SK-N-MC (cell line): ENCODE measurements around the gene VSNL1.

Experiments used
- DNase-seq: peaks from one replicate; pipeline ENCODE4 v3.0.0-alpha.2; 2011; ENCODE audit warnings: low read depth, low spot score
- H3K27ac ChIP-seq: fragments of 200-600 bp; sonication (generic); 2 replicates; pipeline ENCODE4 v1.5.1; 2016; ENCODE audit warnings: mixed run types
- H3K36me3 ChIP-seq: fragments of 200-600 bp; sonication (generic); 2 replicates; pipeline ENCODE4 v1.6.1; 2017; ENCODE audit warnings: antibody characterized with exemption, low read length, mixed read lengths; ENCODE audit not compliant: insufficient read depth
- H3K4me3 ChIP-seq: fragments of 200-600 bp; sonication (generic); 2 replicates; pipeline ENCODE4 v1.5.1; 2016
- H3K9ac ChIP-seq: fragments of 200-600 bp; sonication (generic); 2 replicates; pipeline ENCODE4 v1.8.0; 2017; ENCODE audit warnings: mixed run types, mixed read lengths; ENCODE audit not compliant: insufficient read length
- H3K9me3 ChIP-seq: fragments of 200-600 bp; sonication (generic); 2 replicates; pipeline ENCODE4 v1.6.1; 2017; ENCODE audit warnings: low read depth, mild to moderate bottlenecking, antibody characterized with exemption, low read length, moderate library complexity, mixed read lengths
- EZH2 ChIP-seq: fragments of 200-600 bp; sonication (generic); IDR thresholded peaks from one replicate; pipeline ENCODE4 v1.6.1; 2017; ENCODE audit warnings: antibody characterized with exemption
- FOXP2 ChIP-seq: optimal IDR thresholded peaks from 2 replicates; pipeline ENCODE3; 2011; ENCODE audit warnings: mild to moderate bottlenecking, moderate library complexity; ENCODE audit not compliant: insufficient read depth; ENCODE audit errors: extremely low read length, control extremely low read depth
- POLR2AphosphoS5 ChIP-seq: IDR thresholded peaks from 2 replicates; pipeline ENCODE4 v1.6.1; 2012; ENCODE audit warnings: mild to moderate bottlenecking, low read depth, low read length, borderline replicate concordance

Gene VSNL1

DNA sequence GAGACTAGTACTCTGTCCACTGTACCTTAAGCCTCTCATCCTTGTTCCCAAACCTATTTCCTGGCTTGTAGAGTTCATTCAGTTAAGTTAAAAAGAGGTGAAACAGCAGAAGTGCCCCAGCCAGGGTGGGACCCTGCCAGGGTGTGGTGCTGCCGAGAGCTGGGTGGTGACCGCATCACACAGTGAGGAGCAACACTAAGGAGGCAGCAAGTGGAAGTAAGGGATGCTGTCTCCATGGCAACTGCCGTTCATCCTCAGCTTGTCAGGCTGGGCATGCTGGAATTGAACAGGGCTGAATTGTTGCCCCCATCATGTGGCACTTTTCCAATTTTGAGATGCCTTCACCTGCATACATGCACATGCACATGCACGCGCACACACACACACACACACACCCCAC is 77.0 kb downstream of the VSNL1 start:
- no peak overlapping the region for H3K4me3 ChIP-seq
- H3K9ac ChIP-seq: no peak overlapping the region
- TF ChIP-seq FOXP2: no peak
- TF ChIP-seq POLR2AphosphoS5: no peak
- no peak for TF ChIP-seq EZH2
- no peak for DNase-seq
- no peak overlapping the region for H3K27ac ChIP-seq
- no peaks in the 10 kb centered on the region for H3K9me3 ChIP-seq
- no peaks in the 10 kb centered on the region for H3K36me3 ChIP-seq

DNA sequence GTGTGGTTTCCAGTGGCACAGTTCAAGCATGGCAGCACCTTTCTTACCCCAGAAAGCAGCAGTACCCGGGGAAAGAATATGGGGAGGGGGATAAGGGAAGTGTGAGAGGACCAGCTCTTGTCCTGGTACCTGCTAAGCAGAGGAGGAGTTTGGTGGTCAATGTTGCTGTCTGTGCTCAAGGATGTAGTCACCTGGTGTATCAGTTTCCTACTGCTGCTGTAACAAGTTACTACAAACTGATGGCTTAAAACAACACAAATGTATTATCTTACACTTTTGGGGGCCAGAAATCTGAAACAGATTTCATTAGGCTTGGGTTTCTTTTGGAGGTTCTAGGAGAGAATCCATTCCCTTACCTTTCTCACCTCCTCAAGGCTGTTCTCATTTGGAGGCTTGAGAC is 77.5 kb downstream of the VSNL1 start:
- TF ChIP-seq FOXP2 (no peak), EZH2 (no peak), POLR2AphosphoS5 (no peak)
- no peak for DNase-seq
- no peaks in the 10 kb centered on the region for H3K9me3 ChIP-seq

DNA sequence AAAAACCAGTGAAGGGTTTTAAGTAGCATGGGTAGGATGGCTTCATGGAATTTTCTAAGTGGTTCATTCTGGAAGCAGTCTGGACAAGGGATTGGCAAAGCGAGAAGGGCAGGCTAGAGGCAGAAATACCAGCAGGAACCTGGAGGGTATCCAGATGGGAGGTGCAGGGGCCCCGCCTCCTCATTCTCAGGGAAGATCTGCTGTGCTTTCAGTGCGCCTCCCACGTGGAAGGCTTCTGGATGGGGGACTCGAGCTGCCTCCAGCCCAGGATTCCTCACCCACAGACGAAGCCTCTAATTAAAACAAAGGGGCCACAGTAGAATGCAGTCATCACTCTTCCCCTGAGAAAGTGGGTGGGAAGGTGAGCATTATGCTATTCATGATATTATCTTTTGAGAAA is 79.8 kb downstream of the VSNL1 start:
- TF ChIP-seq FOXP2 (no peak), POLR2AphosphoS5 (no peak), EZH2 (no peak)
- no peaks in the 10 kb centered on the region for H3K9me3 ChIP-seq
- 0 out of 2 replicates have a peak overlapping the region, but pooled peaks have one; percentile 12 for H3K4me3 ChIP-seq
- no peak for DNase-seq
- no peak overlapping the region for H3K9ac ChIP-seq
- H3K27ac ChIP-seq: no peak overlapping the region
- no peaks in the 10 kb centered on the region for H3K36me3 ChIP-seq

More for the DNA sequence above, 77.5 kb downstream of the VSNL1 start:
- Histone ChIP-seq H3K4me3 (no peak overlapping the region), H3K36me3 (no peaks in the 10 kb centered on the region), H3K9ac (no peak overlapping the region), H3K27ac (no peak overlapping the region)

DNA sequence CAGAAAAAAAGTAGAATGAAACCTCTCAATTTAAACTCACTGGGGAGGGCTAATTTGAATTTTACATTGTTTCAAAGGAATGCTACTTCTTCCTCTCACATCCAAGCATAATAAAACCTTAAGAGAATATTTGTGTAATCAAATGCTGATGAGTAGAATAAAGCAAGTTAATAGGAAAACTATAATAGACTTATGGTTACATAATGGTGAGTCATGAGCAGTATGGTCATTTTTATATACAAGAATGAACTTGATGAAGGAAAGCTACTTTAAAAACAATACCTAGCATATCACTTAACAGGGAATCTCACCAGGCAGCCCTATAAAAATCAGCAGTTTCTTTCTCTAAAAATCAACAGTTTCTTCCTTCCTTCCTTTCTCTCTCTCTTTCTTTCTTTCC is 80.3 kb downstream of the VSNL1 start:
- no peak overlapping the region for H3K9ac ChIP-seq
- H3K27ac ChIP-seq: 0 out of 2 replicates have a peak overlapping the region, but pooled peaks have one; percentile 36
- no peaks in the 10 kb centered on the region for H3K9me3 ChIP-seq
- no peak for DNase-seq
- H3K4me3 ChIP-seq: 0 out of 2 replicates have a peak overlapping the region, but pooled peaks have one; percentile 12
- TF ChIP-seq POLR2AphosphoS5 (no peak), FOXP2 (no peak), EZH2 (no peak)
- H3K36me3 ChIP-seq: no peaks in the 10 kb centered on the region

DNA sequence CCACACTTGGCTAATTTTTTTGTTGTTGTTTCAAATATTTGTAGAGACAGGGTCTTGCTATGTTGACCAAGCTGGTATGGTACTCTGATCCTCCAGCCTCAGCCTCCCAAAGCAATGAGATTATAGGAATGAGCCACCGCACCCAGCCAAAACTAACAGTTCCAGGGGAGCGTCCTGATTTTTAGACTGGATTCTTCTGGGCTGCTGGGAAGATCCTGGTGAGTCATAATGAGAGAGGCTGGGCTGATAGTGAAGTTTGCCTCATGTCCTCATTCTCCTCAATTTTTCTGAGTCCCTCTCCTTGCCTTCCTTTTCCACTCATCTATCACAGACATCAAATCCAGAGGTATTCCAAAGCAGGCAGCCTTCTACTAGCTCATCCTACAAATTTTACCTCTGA is 81.3 kb downstream of the VSNL1 start:
- no peak for DNase-seq
- no peak overlapping the region for H3K4me3 ChIP-seq

DNA sequence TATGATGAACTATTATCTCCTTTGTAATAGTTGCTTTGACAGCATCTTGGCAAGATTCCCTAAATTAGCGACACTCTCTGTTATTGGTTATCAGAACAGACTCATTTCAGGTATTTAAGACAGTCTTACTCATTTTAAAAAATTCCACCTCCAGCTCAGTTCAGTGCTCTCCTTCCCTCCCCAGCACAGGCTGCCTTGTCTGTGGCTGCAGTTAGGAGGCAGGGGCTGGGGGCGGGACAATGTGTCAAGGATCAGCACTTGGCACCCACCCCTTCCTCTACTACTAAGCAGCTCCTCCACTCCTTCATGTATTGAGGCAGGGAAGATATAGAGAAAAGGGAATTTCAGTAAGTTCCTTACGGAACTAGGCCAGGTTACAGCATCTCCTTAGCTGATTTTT is 85.0 kb downstream of the VSNL1 start:
- H3K9ac ChIP-seq: no peak overlapping the region
- DNase-seq: no peak
- no peak for TF ChIP-seq POLR2AphosphoS5
- TF ChIP-seq EZH2: no peak
- TF ChIP-seq FOXP2: no peak

More for the DNA sequence above, 81.3 kb downstream of the VSNL1 start:
- peak overlapping the region; percentile 86 for H3K27ac ChIP-seq
- TF ChIP-seq FOXP2: no peak
- no peak for TF ChIP-seq EZH2
- TF ChIP-seq POLR2AphosphoS5: no peak
- H3K36me3 ChIP-seq: no peaks in the 10 kb centered on the region
- H3K9ac ChIP-seq: no peak overlapping the region
- no peaks in the 10 kb centered on the region for H3K9me3 ChIP-seq

DNA sequence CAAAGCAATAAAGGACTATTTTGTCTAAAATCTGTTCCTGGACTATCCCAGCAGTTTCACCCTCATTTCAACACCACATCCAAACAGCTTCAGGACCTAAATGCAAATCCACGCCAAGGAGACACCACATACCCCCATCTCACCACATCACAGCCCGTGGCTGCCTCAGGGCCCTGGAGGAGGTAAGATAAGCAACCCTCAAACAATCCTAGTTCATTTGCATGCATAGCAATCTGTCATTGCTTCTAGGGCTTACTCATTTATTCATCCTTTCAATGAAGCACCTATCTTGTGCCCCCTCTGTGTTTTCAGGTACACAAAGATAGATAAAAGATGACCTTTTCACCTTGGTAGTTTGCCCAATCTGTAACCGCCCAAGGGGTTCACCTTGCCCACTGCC is 86.5 kb downstream of the VSNL1 start:
- TF ChIP-seq EZH2: no peak
- TF ChIP-seq FOXP2: no peak
- no peak for TF ChIP-seq POLR2AphosphoS5
- Histone ChIP-seq H3K27ac (no peak overlapping the region), H3K4me3 (no peak overlapping the region), H3K36me3 (no peaks in the 10 kb centered on the region), H3K9me3 (no peaks in the 10 kb centered on the region), H3K9ac (no peak overlapping the region)
- DNase-seq: no peak

More for the DNA sequence above, 85.0 kb downstream of the VSNL1 start:
- H3K36me3 ChIP-seq: no peaks in the 10 kb centered on the region
- H3K27ac ChIP-seq: no peak overlapping the region
- no peaks in the 10 kb centered on the region for H3K9me3 ChIP-seq
- H3K4me3 ChIP-seq: no peak overlapping the region

DNA sequence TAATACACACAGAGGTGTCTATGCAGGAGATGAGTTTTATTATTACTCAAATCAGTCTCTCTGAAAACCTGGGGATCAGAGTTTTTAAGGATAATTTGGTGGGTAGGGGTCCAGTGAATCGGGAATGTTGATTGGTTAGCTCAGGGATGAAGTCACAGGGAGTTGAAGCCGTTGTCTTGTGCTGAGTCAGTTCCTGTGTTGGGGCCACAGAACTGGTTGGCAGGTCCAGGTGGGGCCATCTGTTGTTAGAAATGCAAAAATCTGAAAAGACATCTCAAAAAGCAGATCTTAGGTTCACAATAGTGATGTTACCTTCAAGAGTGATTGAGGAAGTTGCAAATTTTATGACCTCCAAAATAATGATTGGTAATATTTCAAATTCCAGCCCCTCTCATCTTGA is 86.9 kb downstream of the VSNL1 start:
- no peaks in the 10 kb centered on the region for H3K9me3 ChIP-seq
- H3K9ac ChIP-seq: no peak overlapping the region
- no peak for DNase-seq
- no peaks in the 10 kb centered on the region for H3K36me3 ChIP-seq
- H3K4me3 ChIP-seq: no peak overlapping the region
- H3K27ac ChIP-seq: no peak overlapping the region
- TF ChIP-seq FOXP2: no peak
- TF ChIP-seq EZH2: no peak
- no peak for TF ChIP-seq POLR2AphosphoS5
